ENCODE results near the gene SETX.

Gene SETX

GRCh38 chr9:132241483-132241839, 113.3 kb downstream of the SETX start:
- H3K27me3 ChIP-seq (ENCODE audit: insufficient read depth, poor library complexity, severe bottlenecking): no peaks in the 10 kb centered on the region

GRCh38 chr9:132240841-132241482, 113.8 kb downstream of the SETX start:
- Histone ChIP-seq H3K27ac (replicated peaks) (peak overlapping the region; percentile 83), H3K27me3 (ENCODE audit: insufficient read depth, poor library complexity, severe bottlenecking) (no peaks in the 10 kb centered on the region), H3K4me3 (replicated peaks; ENCODE audit: insufficient read depth, low read length) (peak overlapping the region; percentile 67)
- DNase-seq (ENCODE audit: low read depth in 1 of 2, low spot score in 1 of 2): peak; percentile 96 to 99
- TF ChIP-seq GABPA (IDR thresholded peaks at IDR 0.05; ENCODE audit: low read depth) (no peak), CTCF (IDR thresholded peaks at IDR 0.05; ENCODE audit: insufficient read depth, low read length) (no peak), POLR2AphosphoS5 (IDR thresholded peaks at IDR 0.05; ENCODE audit: low read depth) (peak; percentile 60), REST (IDR thresholded peaks at IDR 0.05; ENCODE audit: insufficient replicate concordance, low read depth) (no peak), SPI1 (IDR thresholded peaks at IDR 0.05; ENCODE audit: borderline replicate concordance, low read depth) (peak; percentile 22; the same call in 1 of the 2 replicates)

More at GRCh38 chr9:132241483-132241839, 113.3 kb downstream of the SETX start:
- TF ChIP-seq POLR2AphosphoS5 (IDR thresholded peaks at IDR 0.05; ENCODE audit: low read depth): peak; percentile 18; the same call in 1 of the 2 replicates
- TF ChIP-seq REST (IDR thresholded peaks at IDR 0.05; ENCODE audit: insufficient replicate concordance, low read depth): no peak
- TF ChIP-seq SPI1 (IDR thresholded peaks at IDR 0.05; ENCODE audit: borderline replicate concordance, low read depth): no peak
- no peak for TF ChIP-seq CTCF (IDR thresholded peaks at IDR 0.05; ENCODE audit: insufficient read depth, low read length)
- TF ChIP-seq GABPA (IDR thresholded peaks at IDR 0.05; ENCODE audit: low read depth): no peak
- Histone ChIP-seq H3K4me3 (replicated peaks; ENCODE audit: insufficient read depth, low read length) (peak overlapping the region; percentile 67), H3K27ac (replicated peaks) (peak overlapping the region; percentile 83)
- no peak for DNase-seq (ENCODE audit: low read depth in 1 of 2, low spot score in 1 of 2)

- DNase-seq (ENCODE audit: low read depth in 1 of 2, low spot score in 1 of 2): peak in 1 of 2 experiments; percentile 26
Observed at GRCh38 chr9:132239999-132240840, 114.6 kb downstream of the SETX start.

More at GRCh38 chr9:132239999-132240840, 114.6 kb downstream of the SETX start:
- TF ChIP-seq POLR2AphosphoS5 (IDR thresholded peaks at IDR 0.05; ENCODE audit: low read depth) (no peak), GABPA (IDR thresholded peaks at IDR 0.05; ENCODE audit: low read depth) (no peak), REST (IDR thresholded peaks at IDR 0.05; ENCODE audit: insufficient replicate concordance, low read depth) (no peak), CTCF (IDR thresholded peaks at IDR 0.05; ENCODE audit: insufficient read depth, low read length) (no peak), SPI1 (IDR thresholded peaks at IDR 0.05; ENCODE audit: borderline replicate concordance, low read depth) (no peak)
- H3K4me3 ChIP-seq (replicated peaks; ENCODE audit: insufficient read depth, low read length): peak overlapping the region; percentile 32
- no peaks in the 10 kb centered on the region for H3K27me3 ChIP-seq (ENCODE audit: insufficient read depth, poor library complexity, severe bottlenecking)
- peak overlapping the region; percentile 75 for H3K27ac ChIP-seq (replicated peaks)
